Spinal cord (tissue), 10 donors: ENCODE measurements around the gene LCE2C. TPM values are rescaled to one million over a fixed set of nuclear protein-coding genes. Genes with fewer than 3 reads are reported as not detected.

Source experiments
- DNase-seq, 6 donors: peaks; one replicate each; pipeline versions ENCODE4 v3.0.0 to v3.0.0-alpha.2; 2013 to 2015; ENCODE audit warnings: low spot score in 6 of 6, low read depth in 4 of 6
- H3K27ac ChIP-seq: one replicate; pipeline ENCODE4 v1.5.1; 2013; ENCODE audit warnings: low read depth, low read length, control low read depth
- H3K27me3 ChIP-seq: one replicate; pipeline ENCODE4 v1.6.1; 2013; ENCODE audit warnings: low read length; ENCODE audit not compliant: control insufficient read depth, insufficient read depth
- H3K36me3 ChIP-seq: one replicate; pipeline ENCODE4 v1.6.1; 2013; ENCODE audit warnings: low read length; ENCODE audit not compliant: control insufficient read depth, insufficient read depth
- H3K4me1 ChIP-seq: one replicate; pipeline ENCODE4 v1.6.1; 2013; ENCODE audit warnings: low read length; ENCODE audit not compliant: control insufficient read depth, insufficient read depth
- H3K4me3 ChIP-seq: one replicate; pipeline ENCODE4 v1.5.1; 2013; ENCODE audit warnings: low read depth, low read length, control low read depth
- H3K9me3 ChIP-seq: one replicate; pipeline ENCODE4 v1.6.1; 2013; ENCODE audit warnings: low read length; ENCODE audit not compliant: control insufficient read depth, insufficient read depth
- WGBS: methylation state at CpG from one replicate; pipeline ENCODE4 v1.1.5; 2013; ENCODE audit warnings: missing lambda C conversion rate; ENCODE audit not compliant: insufficient coverage; 5-methylcytosine and 5-hydroxymethylcytosine counted together
- polyA plus RNA-seq, 2 donors: library from polyadenylated mRNA; unstranded; fragments of 120-200 nt; gene quantifications; one replicate each; pipeline ENCODE4 v1.2.1, GENCODE V29; 2013; ENCODE audit not compliant: insufficient read length in 2 of 2
- total RNA-seq, 2 donors: library from RNA; depleted of rRNA in 1 of 2; stranded (reverse); fragments of 120-200 nt in 1 of 2; fragments of >200 nt in 1 of 2; gene quantifications; one replicate each; pipeline versions ENCODE4 v1.2.3 to v1.2.4, GENCODE V29; 2013 to 2014
- donor health status: healthy.

Gene LCE2C
- total and polyA plus RNA-seq, 4 donors: not detected

DNA sequence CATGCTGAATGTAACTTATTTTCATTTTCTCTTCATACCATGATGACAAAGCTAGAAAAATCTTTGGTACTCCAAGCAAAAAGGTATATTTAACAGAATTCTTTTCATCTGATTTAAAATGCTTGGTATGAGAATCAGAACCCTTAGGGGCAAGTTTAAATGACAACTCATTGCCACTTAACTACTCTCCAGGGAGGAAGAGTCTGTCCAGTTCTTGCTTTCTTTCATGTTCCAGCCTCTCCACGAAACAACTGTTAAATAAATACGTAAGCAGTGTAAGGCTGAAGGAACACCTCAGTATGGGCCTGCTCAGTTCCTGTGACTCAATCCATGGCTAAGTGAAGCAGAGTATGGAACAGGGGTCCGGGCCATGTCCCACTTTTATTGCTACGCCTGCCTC is 24.7 kb downstream of the LCE2C start:
- Histone ChIP-seq H3K36me3 (no peaks in the 10 kb centered on the region), H3K9me3 (peaks cover 5% of the 10 kb centered on the region), H3K4me1 (no peaks in the 10 kb centered on the region), H3K27ac (no peak overlapping the region), H3K27me3 (no peaks in the 10 kb centered on the region), H3K4me3 (no peak overlapping the region)
- no CpG with 5 or more reads among the region's 4 CpGs for WGBS
- DNase-seq: no peak

DNA sequence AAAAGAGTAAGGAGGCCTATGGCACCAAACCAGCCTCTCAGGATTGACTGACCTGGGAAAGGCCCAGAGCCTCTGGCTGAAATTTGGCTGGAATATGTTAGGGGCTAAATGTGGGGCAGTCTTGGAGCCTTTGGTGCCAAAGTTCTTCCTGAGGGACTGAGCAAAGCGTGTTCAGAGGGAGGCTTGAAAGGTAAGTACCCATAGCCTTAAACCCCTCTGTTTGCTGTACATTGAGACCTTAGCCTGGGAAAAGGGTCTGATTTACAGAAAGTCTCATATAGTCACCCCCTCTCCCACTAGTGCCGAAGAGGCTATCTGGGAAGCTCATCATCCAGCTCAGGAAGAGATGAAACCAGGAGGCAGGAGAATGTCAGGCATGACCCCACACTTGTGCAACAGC is 32.8 kb downstream of the LCE2C start, which contains the start of gene LCE4A:
LCE4A (plus strand) TSS at position 301 of the 400 bp plus-strand sequence. CDS start 916 bp downstream, outside the sequence.
- DNase-seq: no peak
- Histone ChIP-seq H3K4me1 (no peaks in the 10 kb centered on the region), H3K27me3 (no peaks in the 10 kb centered on the region), H3K4me3 (no peak within 1 kb of the TSS), H3K9me3 (peaks cover 2% of the 10 kb centered on the region), H3K36me3 (no peaks in the 10 kb centered on the region), H3K27ac (no peak within 1 kb of the TSS)
- WGBS: 100% methylated on average over 1 of the region's 2 CpGs

DNA sequence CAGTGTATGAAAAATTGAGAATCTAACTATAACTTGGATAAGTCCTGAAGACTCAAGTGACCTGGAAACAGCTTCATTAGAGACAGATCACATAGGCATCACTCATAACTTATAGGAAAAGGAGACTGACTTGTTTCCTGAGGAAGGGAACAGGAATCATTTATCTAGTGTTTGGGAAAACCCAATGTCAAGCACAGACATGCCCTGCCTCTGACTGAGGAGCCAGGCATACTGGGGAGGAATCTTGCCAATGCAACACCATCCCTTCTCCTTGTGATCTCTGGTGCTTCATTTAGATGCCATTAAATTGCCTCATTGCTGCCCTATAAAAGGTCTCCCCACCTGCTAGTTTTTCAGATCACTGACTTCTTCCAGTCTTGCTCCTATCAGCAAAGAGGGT is 43.2 kb downstream of the LCE2C start:
- no peaks in the 10 kb centered on the region for H3K36me3 ChIP-seq
- no peaks in the 10 kb centered on the region for H3K4me1 ChIP-seq
- H3K27me3 ChIP-seq: no peaks in the 10 kb centered on the region
- H3K4me3 ChIP-seq: no peak overlapping the region
- H3K9me3 ChIP-seq: no peaks in the 10 kb centered on the region
- DNase-seq: no peak
- no peak overlapping the region for H3K27ac ChIP-seq

DNA sequence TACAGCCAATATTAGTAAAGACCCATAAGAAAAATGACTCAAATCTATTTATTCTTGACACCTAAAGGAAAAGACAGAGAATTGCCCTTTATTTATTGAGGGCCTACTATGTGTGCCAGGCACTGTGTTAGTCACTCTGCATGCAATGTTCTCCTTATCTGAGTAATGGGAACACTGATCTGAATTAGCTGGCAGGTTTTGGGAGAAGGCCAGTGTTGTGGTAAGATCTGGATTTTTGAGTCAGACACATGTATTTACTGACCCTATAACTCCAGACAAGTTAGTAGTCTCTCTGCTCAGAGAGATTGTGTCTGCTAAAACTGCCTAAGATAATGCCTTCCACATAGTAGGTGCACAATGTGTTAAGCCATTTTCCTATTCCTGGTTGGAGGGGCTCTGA is 50.2 kb downstream of the LCE2C start:
- no peaks in the 10 kb centered on the region for H3K4me1 ChIP-seq
- no peak for DNase-seq
- no peaks in the 10 kb centered on the region for H3K27me3 ChIP-seq
- H3K4me3 ChIP-seq: no peak overlapping the region
- no peak overlapping the region for H3K27ac ChIP-seq
- no peaks in the 10 kb centered on the region for H3K9me3 ChIP-seq
- no peaks in the 10 kb centered on the region for H3K36me3 ChIP-seq

Other genes with a start within 250 kb of the LCE2C start
- gene LCE5A, start 164.5 kb upstream of the LCE2C start, total RNA-seq: not detected
- gene LCE5A, start 164.5 kb upstream of the LCE2C start, polyA plus RNA-seq: under 1 TPM in 1 of 2 donors, not detected in 1; 0.20 TPM
- not detected for gene CRCT1, start 160.8 kb upstream of the LCE2C start, total RNA-seq
- gene CRCT1, start 160.8 kb upstream of the LCE2C start, polyA plus RNA-seq: not detected
- not detected for gene LCE3E, start 108.5 kb upstream of the LCE2C start, total RNA-seq
- not detected for gene LCE3E, start 108.5 kb upstream of the LCE2C start, polyA plus RNA-seq
- not detected for gene LCE3D, start 94.8 kb upstream of the LCE2C start, total RNA-seq
- not detected for gene LCE3D, start 94.8 kb upstream of the LCE2C start, polyA plus RNA-seq
- gene LCE3C, start 75.0 kb upstream of the LCE2C start, total RNA-seq: not detected
- gene LCE3C, start 75.0 kb upstream of the LCE2C start, polyA plus RNA-seq: not detected
- not detected for gene LCE3B, start 61.5 kb upstream of the LCE2C start, total RNA-seq
- not detected for gene LCE3B, start 61.5 kb upstream of the LCE2C start, polyA plus RNA-seq
- gene LCE3A, start 52.2 kb upstream of the LCE2C start, total RNA-seq: not detected
- gene LCE3A, start 52.2 kb upstream of the LCE2C start, polyA plus RNA-seq: not detected
- gene LCE2D, start 11.9 kb upstream of the LCE2C start, total RNA-seq: not detected
- not detected for gene LCE2D, start 11.9 kb upstream of the LCE2C start, polyA plus RNA-seq
- gene LCE2B, start 10.8 kb downstream of the LCE2C start, total RNA-seq: not detected
- not detected for gene LCE2B, start 10.8 kb downstream of the LCE2C start, polyA plus RNA-seq
- gene LCE2A, start 23.1 kb downstream of the LCE2C start, total RNA-seq: not detected
- not detected for gene LCE2A, start 23.1 kb downstream of the LCE2C start, polyA plus RNA-seq
- not detected for gene LCE4A, start 32.9 kb downstream of the LCE2C start, total RNA-seq
- not detected for gene LCE4A, start 32.9 kb downstream of the LCE2C start, polyA plus RNA-seq
- gene KPRP, start 82.7 kb downstream of the LCE2C start, total RNA-seq: not detected
- not detected for gene KPRP, start 82.7 kb downstream of the LCE2C start, polyA plus RNA-seq
- not detected for gene LCE1F, start 99.9 kb downstream of the LCE2C start, total RNA-seq
- gene LCE1F, start 99.9 kb downstream of the LCE2C start, polyA plus RNA-seq: not detected
- gene LCE1E, start 111.0 kb downstream of the LCE2C start, total RNA-seq: not detected
- not detected for gene LCE1E, start 111.0 kb downstream of the LCE2C start, polyA plus RNA-seq
- not detected for gene LCE1D, start 121.4 kb downstream of the LCE2C start, total RNA-seq
- under 1 TPM in 1 of 2 donors, not detected in 1; 0.39 TPM for gene LCE1D, start 121.4 kb downstream of the LCE2C start, polyA plus RNA-seq
- not detected for gene LCE1C, start 131.4 kb downstream of the LCE2C start, total RNA-seq
- not detected for gene LCE1C, start 131.4 kb downstream of the LCE2C start, polyA plus RNA-seq
- not detected for gene LCE1B, start 136.7 kb downstream of the LCE2C start, total RNA-seq
- not detected for gene LCE1B, start 136.7 kb downstream of the LCE2C start, polyA plus RNA-seq
- not detected for gene LCE1A, start 152.2 kb downstream of the LCE2C start, total RNA-seq
- not detected for gene LCE1A, start 152.2 kb downstream of the LCE2C start, polyA plus RNA-seq
- gene LCE6A, start 167.6 kb downstream of the LCE2C start, total RNA-seq: not detected
- gene LCE6A, start 167.6 kb downstream of the LCE2C start, polyA plus RNA-seq: not detected
- gene LCE7A, start 184.7 kb downstream of the LCE2C start, total RNA-seq: not detected
- gene LCE7A, start 184.7 kb downstream of the LCE2C start, polyA plus RNA-seq: not detected
- gene SMCP, start 203.0 kb downstream of the LCE2C start, total RNA-seq: not detected
- not detected for gene SMCP, start 203.0 kb downstream of the LCE2C start, polyA plus RNA-seq
- gene IVL, start 233.3 kb downstream of the LCE2C start, total RNA-seq: not detected
- not detected for gene IVL, start 233.3 kb downstream of the LCE2C start, polyA plus RNA-seq